Transverse colon (tissue), 3 donors: ENCODE results near the gene WWOX.

ENCODE experiments used
- CTCF ChIP-seq, 5 experiments: fragments of 200-600 bp in 3 of 5; fragments of 450-650 bp in 2 of 5; sonication (generic) in 3 of 5; IDR thresholded peaks; 1 replicate in 2 of 5; 2 replicates in 3 of 5; pipeline ENCODE4 v1.5.1; 2016 to 2017; ENCODE audit warnings: antibody characterized with exemption in 5 of 5, inconsistent platforms in 3 of 5, mild to moderate bottlenecking in 2 of 5, moderate library complexity in 1 of 5
- POLR2A ChIP-seq: fragments of 450-650 bp; IDR thresholded peaks from one replicate; pipeline ENCODE4 v1.6.1; 2016; ENCODE audit warnings: antibody characterized with exemption, mild to moderate bottlenecking, moderate library complexity

- TF ChIP-seq CTCF (IDR thresholded peaks at IDR 0.05) (no peak), POLR2A (no peak)
These were observed 395.2 kb downstream of the WWOX start for GRCh38 chr16:78494674-78495073.
